Measurements from ENCODE around the gene ZDHHC1.

- TF ChIP-seq CTCF (IDR thresholded peaks at IDR 0.05; ENCODE audit: low read depth, low read length) = peak; percentile 58
- no peak for TF ChIP-seq EZH2phosphoT487 (IDR thresholded peaks at IDR 0.05; ENCODE audit: low read depth)
Observed at GRCh38 chr16:67397812-67398545, 18.3 kb downstream of the ZDHHC1 start.

Data from OCI-LY3 (cell line).